Measurements from ENCODE around the gene KIAA1217.

Gene KIAA1217

DNA sequence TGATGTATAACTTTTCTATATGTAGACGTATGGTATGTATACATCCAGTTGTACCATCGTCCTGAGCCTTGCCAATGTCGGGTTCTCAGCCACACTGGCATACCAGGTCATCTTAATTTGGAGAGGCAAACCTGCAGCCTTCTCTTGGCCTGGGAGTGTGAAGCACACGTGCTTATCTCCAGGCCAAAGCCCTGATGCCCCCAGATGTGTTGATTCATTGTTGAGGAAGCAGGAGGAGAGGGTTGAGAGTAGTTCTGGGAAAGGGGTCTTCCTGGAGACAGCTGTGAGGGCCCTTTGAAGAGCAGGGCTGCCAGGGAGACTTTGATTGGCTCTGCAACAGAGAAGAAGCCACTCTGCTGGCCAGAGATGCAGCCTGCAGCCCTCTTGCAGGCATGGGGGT lies 359.1 kb downstream of the KIAA1217 start:
- no peak for DNase-seq

DNA sequence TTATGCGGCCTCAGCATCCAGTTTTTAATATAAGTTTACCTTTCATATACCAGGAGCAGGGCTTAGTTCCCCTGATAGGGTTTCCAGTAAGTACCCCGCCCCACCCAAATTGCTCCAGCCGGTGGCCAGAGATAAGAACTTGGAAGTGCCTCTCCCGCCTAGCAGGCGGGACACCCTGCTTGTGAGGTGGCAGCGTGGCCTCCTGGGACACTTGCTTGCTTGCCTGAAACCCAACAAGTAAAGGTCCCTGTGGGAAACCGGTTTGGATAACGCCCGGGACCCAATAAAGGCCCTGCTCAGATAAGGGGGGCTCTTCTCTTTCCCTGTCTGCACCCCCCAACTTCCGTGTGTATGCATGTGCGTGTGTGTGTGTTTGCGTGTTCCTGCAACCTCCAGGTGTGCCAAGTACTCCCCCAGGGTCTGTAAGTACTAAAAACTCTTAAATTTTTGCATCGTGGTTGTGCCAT lies 360.4 kb downstream of the KIAA1217 start:
- DNase-seq: no peak

DNA sequence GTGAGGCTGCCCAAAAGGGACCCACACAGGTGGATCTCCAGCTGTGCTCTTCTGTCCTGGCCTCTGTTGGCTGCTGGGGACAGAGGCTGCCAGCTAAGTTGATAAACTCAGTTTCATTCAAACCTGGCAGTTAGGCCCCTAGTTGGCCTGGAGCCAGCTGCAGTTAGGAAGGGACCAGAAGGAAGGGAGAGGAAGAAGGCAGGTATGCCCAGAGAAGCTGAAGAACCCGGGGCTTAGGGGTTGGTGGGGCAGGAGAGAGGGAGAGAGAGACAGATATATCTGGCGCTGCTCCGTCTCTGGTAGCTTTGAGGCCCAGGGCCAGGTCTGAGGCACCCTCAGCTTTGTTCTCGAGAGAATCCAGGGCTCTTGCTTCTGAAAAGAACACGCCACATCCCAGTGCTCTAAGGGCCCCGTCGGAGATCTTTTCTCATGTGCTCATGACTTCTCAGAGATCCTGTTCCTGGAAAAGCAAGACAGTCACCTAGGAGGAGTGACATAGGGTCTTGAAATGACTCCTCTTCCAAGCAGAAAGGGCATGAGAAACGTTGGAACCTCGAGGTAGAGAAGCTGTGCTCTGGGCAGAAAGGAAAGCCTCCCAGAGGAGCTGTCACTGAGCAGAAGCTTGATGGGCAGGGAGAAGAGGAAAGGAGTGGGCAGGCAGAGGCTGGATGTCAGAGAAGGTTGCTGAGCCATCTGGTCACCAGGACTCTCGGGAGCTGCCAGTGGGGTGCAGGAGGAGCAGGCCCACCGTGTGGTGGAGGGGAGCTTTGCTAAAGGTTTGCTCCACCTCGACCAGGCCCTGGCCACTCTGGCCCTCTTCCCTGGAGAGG lies 361.1 kb downstream of the KIAA1217 start:
- no peak for DNase-seq

DNA sequence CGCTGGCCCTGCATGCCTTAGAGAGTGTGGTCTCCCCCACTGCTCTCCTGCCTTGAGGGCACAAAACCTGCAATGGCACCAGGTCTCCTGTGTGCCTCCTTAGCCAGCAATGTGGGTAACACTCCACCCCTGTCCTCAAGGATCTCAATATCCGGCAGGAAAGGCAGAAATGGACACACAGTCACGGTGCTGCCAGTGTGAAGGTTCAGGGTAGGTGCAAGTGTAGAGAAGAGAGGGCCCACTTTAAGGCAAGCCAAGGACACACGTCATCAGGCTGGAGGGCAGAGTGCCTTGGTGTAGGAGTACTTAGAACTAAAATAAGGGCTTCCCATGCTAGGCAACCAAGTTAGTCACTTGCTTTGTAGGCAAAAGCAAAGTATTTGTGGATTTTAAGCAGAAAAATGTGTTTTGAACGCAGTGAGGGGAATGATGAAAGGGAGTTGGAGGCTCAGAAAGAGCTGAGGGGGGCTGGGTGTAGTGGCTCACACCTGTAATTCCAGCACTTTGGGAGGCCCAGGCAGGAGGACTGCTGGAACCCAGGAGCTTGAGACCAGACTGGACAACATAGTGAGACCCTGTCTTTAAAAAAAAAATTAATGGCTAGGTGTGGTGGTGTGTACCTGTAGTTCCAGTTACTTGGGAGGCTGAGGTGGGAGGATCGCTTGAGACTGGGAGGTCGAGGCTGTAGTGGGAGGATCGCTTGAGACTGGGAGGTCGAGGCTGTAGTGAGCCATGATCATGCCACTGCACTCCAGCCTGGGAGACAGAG lies 361.9 kb downstream of the KIAA1217 start:
- DNase-seq: no peak

DNA sequence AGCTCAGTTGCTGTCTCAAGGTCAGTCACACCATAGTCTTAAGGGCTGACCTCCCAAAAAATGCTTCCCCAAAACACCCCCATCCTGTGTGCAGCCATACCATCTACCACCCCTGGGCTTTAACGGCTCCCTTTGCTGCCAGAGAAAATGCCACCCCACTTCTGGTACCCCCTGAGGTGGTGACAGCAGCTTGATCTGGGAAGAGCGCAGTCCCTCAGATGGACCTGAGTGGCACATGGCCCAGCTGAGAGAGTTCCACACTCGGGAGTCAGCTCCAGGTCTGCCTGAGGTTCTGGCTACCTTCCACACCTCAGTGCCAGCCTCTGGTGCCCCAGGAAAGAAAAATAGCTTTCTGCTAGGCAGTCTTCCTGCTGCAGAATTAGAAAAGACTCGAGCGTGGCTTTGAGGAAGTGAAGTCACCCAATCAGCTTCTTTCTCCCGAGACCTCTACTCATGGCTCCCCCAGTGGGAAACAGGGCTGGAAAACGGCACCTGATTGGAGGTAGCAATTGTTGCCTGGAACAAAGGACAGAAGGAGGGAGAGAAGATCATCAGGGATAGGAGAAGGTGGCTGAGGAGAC lies 363.0 kb downstream of the KIAA1217 start:
- no peak for DNase-seq

DNA sequence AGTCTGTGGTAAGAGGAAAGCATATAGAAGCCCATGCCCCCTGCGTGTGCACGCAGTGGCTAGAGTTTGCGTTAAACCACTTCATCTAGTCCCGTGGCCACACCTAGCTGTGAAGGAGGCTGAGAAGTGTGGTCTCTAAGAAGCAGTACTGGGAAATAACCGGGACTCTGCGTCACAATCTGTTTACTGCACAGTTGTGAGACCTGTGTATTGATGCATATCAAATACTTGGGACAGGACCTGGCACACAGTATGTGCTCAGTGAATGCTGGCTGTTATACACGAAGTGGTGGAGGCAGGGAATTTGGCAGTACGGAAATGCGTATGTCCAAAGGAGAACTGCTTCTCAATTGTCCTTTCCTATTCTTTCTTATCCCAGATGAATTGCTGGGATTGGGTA lies 365.2 kb downstream of the KIAA1217 start:
- no peak for DNase-seq

DNA sequence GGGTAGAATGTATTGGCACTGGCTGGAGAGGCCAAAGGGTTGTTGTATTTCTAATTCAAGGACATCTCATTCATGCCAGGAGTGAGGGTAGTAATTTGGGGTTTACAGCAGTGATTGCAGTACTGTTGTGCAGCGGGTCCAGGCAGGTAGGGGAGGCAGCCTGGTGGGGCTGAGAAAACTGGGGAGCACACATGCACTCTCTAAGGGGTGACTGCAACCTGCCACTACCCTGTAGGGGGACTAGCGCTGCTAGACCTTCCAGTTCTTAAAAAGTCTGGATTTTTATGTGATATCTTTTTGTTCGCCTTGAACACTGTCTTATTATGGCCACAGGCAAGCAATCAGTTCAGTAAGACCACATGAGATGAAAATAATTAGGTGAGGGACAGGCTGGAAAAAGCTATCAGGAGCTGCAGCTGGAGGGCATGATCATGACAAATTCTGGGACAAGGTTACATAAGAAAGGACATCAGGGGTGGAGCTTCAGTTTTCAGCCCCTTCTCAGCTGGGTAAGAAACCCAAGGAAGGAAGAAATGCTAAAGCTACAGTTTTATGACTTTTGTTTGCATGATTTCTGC lies 365.7 kb downstream of the KIAA1217 start:
- no peak for DNase-seq

DNA sequence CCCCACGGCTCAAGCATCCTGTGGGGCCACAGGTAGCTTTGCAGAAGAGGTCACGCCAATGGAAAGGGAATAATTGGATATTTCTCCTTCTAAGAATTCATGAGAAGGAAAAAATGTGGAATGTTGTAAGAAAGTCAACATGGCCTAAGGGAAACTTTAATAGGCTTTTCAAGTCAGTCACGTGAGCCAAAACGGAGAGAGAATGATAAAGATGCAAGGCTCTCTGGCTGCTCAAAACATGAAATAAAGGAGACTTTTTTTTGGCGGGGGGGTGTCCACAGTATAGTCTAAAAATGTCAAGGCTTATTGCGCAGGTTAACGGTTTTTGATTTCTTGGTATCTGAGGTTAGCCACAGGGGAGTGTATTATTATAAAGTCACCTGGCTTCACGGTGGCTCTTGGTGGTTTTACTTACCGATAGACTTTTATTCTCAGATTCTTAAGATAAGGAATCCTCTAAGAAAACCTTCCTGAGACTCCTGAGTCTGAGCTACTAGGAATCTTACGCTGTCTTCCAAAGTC lies 366.6 kb downstream of the KIAA1217 start:
- no peak for DNase-seq

DNA sequence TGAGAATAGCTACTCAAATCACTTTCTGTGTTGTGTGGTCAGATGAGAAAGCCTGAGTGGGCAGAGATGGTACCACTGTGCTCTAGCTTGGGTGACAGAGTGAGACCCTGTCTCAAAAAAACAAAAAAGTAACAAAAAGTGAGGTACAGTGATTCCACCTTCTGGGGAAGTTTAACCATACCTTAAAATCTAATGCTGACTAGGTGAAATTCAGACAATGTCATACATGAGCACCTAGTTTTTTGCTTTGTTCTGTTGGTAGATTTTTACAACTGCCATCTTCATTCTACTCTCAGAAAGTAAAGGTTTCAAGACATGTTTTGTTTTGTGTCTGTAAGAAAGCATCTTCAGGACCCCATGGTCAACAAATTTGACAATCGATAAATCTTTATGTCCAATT lies 370.5 kb downstream of the KIAA1217 start:
- no peak for DNase-seq

DNA sequence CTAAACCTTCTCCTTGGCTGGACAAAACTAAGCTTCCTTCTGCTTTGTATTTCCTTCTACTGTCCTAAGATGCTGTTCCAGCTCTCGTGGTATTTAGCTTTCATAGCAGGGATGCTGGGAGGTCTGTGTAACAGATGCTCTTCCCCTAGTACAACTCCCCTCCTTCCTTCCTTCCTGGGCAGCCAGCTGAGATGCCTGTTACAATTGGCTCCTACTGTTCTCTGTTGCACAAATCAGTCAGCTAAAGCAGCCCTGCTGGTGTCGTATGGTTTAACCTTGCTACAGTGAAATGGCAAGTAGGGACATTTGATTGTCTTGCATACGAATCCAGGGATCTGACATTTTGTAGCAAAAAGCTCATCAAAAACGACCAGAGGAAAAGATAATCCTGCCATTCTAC lies 371.0 kb downstream of the KIAA1217 start:
- no peak for DNase-seq

DNA sequence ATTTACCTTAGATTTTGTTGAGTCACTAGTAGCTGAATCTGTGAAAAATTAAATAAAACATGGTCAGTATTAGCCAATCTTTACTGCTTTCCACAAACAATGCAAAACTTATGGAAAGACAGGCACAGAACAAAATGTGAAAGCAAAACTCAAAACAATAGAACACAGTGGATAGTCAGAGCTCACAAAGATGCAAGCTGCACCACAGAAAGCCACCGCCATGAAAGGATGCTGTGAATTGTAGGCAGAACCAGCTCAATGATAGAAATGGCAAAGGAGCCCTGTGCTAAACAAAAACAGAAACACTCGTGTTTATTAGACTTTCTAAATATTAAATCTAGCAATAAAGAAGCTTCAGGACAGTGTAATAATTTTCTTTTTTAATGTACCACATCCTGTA lies 380.3 kb downstream of the KIAA1217 start:
- no peak for DNase-seq

DNA sequence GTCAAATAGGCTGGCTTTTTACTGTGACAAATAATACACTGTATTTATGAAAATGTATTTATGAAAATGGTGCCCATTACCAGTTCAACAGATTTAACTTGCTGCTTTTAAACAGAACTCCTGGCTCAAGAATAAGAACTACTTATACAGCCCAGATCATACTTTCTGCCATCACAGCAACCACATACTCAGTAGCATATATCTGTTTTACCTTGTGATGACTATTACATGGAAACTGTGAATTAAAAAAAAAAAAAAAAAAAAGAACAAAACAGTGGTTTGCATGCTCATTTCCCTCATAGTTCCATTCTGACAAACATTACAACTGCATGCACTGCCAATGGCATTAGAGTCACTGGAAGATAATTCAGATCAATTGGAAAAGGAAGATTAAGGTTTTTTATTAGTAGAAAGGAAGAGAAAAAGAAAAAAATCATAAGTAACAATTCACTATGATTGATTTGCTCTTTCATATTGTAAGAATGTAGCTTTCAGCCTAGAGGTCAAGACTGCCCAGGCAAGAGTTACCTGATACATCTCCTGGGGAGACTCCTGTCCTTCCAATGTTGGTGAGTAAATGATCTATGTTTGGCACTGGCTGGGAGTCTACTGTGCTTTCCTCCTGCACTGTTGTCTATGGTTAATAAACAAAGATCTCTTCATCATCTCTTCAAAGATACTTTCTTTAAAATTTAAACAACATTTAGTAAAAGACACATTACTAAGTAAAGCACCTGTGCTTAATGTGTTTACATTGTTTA lies 381.9 kb downstream of the KIAA1217 start:
- no peak for DNase-seq

DNA sequence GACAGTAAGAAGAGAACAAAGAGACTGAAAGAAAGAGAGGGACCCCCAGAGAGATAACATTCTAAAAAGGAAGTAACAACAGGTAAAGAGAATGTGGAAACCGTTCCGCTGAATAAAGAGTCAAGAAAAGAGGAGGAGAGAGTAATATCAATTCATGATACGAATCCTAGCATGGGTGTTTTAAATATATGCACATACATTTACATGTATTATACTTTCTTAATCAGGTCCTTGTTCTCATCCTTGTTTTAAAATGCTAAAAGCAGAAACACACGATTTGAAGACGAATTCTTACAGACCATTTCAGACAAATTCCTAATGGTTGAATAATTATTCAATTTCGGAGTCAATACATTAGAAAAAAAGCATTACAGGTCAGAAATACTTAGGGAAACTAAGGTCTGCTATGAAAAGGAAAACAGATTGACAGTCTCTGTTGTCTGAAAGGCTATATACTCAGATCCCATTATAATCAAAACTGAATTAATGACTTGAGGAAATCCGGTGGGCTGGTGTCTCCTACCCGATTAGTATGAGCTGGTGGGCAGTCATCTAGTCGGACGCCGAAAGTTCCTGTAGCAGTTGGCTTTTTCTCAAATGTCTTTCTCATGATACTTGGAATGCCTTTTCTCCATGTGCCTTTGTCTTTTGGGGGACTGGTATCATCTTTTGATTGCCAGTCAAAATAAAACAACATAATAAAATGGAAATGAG lies 387.4 kb downstream of the KIAA1217 start:
- DNase-seq: no peak

DNA sequence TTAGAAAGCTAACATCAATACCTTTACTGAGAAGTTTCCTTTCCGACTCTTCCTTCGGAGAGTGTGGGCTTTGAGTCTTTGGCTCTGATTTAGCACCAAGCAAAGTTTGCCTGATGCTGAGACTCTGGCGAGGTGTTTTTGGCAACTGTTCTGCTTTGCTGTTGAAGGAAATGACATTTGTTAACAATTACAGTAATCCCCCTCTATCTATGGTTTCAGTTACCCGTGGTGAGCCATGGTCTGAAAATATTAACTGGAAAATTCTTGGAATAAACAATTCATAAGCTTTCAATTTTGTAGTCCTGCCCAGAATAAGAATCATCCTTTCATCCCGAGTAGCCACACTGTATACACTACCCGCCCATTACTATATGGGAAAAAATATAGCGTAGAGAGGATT lies 388.5 kb downstream of the KIAA1217 start:
- DNase-seq: no peak
